GM13976 (cell line): ENCODE measurements around the gene MINDY4.

Experiments
- DNase-seq: peaks from one replicate; pipeline ENCODE4 v3.0.0; 2012; ENCODE audit warnings: low spot score
- in situ Hi-C: fragments of 300-500 bp; cut with MboI; formaldehyde crosslinking; loops from one replicate; pipeline ENCODE4 v1.12.0; 2022; ENCODE audit warnings: low sequenced_read_pairs, mixed read lengths, inconsistent platforms; ENCODE audit not compliant: unreplicated experiment
- TF ChIP-seq, protein P1 (sequence below): IDR thresholded peaks from 2 replicates; pipeline ENCODE4 v1.5.1; 2012; ENCODE audit warnings: borderline replicate concordance, mild to moderate bottlenecking; ENCODE audit not compliant: insufficient read depth; ENCODE audit errors: extremely low read depth, missing control alignments, control extremely low read depth

The MINDY4 gene

DNA sequence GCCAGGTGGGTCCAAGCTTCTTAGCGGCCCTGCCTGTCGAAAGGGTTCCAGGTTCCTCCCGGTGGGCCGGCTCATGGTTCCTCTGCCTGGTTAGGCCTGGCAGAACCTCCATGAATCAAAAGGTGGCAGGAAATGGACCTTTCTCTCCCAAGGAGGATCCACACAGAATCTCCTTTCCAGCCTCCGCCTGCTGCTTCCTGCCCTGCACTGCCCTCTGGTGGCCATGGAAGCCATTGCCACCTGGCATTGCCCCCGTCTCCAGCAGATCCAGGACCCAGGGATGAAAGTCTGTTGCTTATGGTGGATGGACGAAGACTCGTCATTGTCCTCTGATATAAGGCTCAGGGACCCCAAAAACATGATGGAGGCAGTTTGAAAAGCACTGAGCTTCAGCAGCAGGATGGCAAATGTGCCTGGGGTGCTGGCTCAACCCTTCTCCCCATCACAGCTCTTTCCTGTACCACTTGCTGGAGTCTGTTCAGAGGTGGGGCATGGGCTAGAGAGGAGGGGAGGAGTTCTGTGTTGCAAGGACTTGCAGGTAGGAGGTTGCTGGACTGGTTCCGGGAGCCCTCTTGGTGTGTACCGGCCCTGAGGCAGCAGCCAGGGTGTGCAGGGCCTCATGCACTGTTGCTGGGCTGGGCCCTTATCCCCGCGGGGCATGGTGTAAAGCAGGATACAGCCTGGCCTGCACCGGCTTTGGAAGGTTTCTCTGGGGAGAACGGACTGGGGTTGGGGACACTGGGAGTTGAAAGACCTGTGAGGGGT is 30.6 kb upstream of the MINDY4 start:
- peak; percentile 88 for DNase-seq
- TF ChIP-seq, protein P1, sequence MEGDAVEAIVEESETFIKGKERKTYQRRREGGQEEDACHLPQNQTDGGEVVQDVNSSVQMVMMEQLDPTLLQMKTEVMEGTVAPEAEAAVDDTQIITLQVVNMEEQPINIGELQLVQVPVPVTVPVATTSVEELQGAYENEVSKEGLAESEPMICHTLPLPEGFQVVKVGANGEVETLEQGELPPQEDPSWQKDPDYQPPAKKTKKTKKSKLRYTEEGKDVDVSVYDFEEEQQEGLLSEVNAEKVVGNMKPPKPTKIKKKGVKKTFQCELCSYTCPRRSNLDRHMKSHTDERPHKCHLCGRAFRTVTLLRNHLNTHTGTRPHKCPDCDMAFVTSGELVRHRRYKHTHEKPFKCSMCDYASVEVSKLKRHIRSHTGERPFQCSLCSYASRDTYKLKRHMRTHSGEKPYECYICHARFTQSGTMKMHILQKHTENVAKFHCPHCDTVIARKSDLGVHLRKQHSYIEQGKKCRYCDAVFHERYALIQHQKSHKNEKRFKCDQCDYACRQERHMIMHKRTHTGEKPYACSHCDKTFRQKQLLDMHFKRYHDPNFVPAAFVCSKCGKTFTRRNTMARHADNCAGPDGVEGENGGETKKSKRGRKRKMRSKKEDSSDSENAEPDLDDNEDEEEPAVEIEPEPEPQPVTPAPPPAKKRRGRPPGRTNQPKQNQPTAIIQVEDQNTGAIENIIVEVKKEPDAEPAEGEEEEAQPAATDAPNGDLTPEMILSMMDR = peak; percentile 99
- in situ Hi-C loops = no loop called here

DNA sequence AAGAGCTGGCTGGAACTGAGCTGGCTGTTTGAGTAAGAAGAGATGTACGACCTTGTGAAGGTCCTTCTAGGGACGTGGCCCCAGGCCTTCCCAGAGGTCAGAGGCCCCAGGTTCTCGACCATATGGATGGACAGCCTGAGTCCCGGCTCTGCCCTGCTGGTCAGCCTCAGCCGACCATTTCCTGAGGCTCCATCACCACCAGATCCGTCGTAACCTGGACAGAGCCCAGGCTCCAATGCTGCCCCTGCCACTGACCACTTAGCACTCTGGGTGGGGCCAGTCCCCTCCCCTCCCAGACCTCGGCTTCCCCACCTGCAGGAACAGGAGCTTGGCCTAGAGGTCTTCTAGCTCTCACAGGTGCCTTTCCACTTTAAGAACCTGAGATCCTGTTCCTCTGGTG is 29.9 kb upstream of the MINDY4 start:
- TF ChIP-seq, protein P1 = no peak
- DNase-seq = no peak
- in situ Hi-C loops = no loop called here

DNA sequence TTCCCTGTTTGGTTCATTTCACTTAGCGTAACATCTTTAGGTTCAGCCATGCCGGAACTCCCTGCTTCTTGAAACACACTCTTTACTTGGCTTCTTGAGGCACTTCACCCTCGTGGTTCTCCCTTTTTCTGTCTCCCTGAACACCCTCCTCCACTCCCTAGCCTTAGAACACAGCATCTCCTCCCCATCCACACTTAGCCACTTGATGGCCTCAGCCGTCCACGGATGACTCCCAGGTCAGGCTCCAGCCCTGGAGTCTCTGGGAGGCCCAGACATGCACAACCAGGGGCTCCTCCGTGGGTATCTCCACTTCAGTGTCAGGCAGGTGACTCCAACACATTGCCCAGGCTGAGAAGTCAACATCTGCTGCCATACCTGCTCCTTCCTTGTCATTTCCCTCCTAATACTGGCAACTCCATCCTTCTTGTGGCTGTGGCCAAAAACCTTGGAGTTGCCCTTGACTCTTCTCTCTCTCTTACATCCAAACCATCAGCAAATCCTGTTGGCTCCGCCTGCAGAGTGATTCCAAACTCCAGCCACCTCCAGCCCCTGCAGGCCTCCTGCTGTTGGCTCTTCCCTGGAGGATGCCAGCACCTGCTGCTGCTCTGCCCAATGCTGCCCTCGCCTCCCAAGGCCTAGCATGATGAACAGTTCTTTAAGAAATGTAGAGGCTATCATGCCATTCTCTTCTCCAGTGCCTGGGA is 27.7 kb upstream of the MINDY4 start:
- in situ Hi-C loops = no loop called here
- no peak for DNase-seq
- TF ChIP-seq, protein P1 = no peak

DNA sequence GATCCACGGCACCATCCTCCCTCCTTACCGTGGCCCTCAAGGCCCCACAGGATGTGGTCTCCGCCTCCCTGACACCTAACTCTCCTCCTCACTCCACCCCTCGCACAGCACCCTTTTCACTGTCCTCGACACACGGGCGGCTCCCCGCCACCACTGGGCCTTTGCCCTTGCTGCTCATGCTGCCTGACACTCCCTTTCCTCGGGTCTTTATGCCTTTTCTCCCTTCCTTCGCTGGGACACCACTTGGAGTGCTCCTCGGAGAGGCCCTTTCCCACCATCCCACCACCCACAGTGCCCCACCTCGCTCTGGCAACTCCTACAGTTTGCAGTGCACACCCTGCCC is 27.2 kb upstream of the MINDY4 start:
- TF ChIP-seq, protein P1 = no peak
- no peak for DNase-seq
- in situ Hi-C loops = no loop called here

DNA sequence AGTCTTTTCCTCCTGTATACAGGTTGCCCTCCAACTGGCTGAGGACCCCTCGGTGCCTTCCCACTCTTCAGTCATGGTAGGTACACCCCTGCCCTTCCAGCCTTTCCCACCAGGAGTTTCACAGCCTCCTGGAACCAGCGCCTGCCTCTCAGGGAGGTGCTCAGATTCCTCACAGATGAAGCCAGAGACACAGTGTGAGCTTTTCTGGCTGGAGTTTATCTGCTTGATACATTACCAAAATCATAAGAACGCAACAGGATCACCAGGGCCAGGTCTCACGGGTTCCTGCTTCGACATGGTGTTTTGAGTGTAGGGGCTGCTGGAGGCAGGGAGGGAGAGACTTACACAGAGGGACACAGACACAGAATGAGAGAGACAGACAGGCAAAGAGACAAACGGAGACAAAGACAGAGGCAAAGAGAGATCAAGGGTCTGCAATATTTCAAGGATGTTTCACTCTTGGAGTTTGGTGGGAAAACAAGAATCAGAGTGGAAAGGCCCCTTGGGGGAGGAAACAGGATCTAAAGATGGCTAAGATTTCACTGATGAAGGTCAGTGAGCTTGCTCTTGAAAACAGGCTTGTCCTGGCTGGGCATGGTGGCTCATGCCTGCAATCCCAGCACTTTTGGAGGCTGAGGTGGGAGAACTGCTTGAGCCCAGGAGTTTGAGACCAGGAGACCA is 25.8 kb upstream of the MINDY4 start:
- DNase-seq = no peak
- in situ Hi-C loops = no loop called here
- TF ChIP-seq, protein P1 = no peak

DNA sequence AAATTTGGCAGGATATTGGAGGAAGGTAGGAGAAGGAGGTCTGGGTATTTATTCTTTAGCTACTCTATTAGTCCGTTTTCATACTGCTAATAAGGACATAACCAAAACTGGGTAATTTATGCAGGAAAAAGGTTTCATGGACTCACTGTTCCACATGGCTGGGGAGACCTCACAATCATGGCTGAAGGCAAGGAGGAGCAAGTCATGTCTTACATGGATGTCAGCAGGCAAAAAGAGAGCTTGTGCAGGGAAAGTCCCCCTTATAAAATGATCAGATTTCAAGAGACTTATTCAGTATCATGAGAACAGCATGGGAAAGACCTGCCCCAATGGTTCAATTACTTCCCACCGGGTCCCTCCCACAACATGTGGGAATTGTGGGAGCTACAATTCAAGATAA is 21.2 kb upstream of the MINDY4 start:
- in situ Hi-C loops = no loop called here
- TF ChIP-seq, protein P1 = no peak
- no peak for DNase-seq
